GM21360 (cell line): ENCODE measurements around the gene FGD4.
"Not testable (repeated sequence)": the region's sequence is repeated elsewhere in the genome, so short reads cannot be mapped to it uniquely, and the experiment has no call there.

ENCODE experiments used
- ATAC-seq: cut with Tn5 transposase; IDR thresholded peaks from one replicate; pipeline ENCODE4 v1.9.1; 2021; ENCODE audit warnings: mild to moderate bottlenecking, moderate library complexity; ENCODE audit not compliant: unreplicated experiment

Gene FGD4

GRCh38 chr12:32489070-32489469 lies 89.7 kb downstream of the FGD4 start:
- ATAC-seq = no peak

- no peak for ATAC-seq
These were observed 91.4 kb downstream of the FGD4 start for GRCh38 chr12:32490801-32491200.

- ATAC-seq = no peak
These were observed 93.9 kb downstream of the FGD4 start for GRCh38 chr12:32493282-32493681.

- ATAC-seq = no peak
These were observed 95.3 kb downstream of the FGD4 start for GRCh38 chr12:32494656-32495055.

- ATAC-seq = no peak
These were observed 97.6 kb downstream of the FGD4 start for GRCh38 chr12:32496946-32497345.

GRCh38 chr12:32497864-32498263 lies 98.5 kb downstream of the FGD4 start:
- ATAC-seq = no peak

GRCh38 chr12:32499048-32499447 lies 99.7 kb downstream of the FGD4 start:
- no peak for ATAC-seq

GRCh38 chr12:32501835-32502333 lies 102.5 kb downstream of the FGD4 start:
- ATAC-seq = no peak

GRCh38 chr12:32502693-32503502 lies 103.5 kb downstream of the FGD4 start:
- no peak for ATAC-seq

GRCh38 chr12:32503730-32504129 lies 104.4 kb downstream of the FGD4 start:
- no peak for ATAC-seq

GRCh38 chr12:32504591-32504990 lies 105.2 kb downstream of the FGD4 start:
- no peak for ATAC-seq

GRCh38 chr12:32505067-32505945 lies 105.9 kb downstream of the FGD4 start:
- ATAC-seq = no peak

- not testable (repeated sequence) for ATAC-seq
These were observed 108.0 kb downstream of the FGD4 start for GRCh38 chr12:32507096-32507941.

GRCh38 chr12:32507942-32508320 lies 108.6 kb downstream of the FGD4 start:
- no peak for ATAC-seq

GRCh38 chr12:32508626-32509025 lies 109.3 kb downstream of the FGD4 start:
- no peak for ATAC-seq

- no peak for ATAC-seq
These were observed 110.2 kb downstream of the FGD4 start for GRCh38 chr12:32509328-32510091.

- ATAC-seq = not testable (repeated sequence)
These were observed 112.6 kb downstream of the FGD4 start for GRCh38 chr12:32511976-32512375.

GRCh38 chr12:32512379-32512778 lies 113.0 kb downstream of the FGD4 start:
- no peak for ATAC-seq

- no peak for ATAC-seq
These were observed 113.6 kb downstream of the FGD4 start for GRCh38 chr12:32512910-32513309.
